HepG2 (cell line): Measurements from ENCODE around the gene CIAO2A. TPM values are rescaled to one million over a fixed set of nuclear protein-coding genes. Genes with fewer than 3 reads are reported as not detected.
A peak's percentile ranks its signal among the peaks of the same experiment; 100 is the strongest.

Source experiments
- FOSL2 ChIP-seq: sonication (generic); formaldehyde crosslinking; IDR thresholded peaks from 2 replicates; pipeline ENCODE4 v1.4.0; 2020; ENCODE audit warnings: missing genetic modification reagents
- HNF4A ChIP-seq: sonication (generic); formaldehyde crosslinking; IDR thresholded peaks from 2 replicates; pipeline ENCODE4 v1.4.0; 2020; ENCODE audit warnings: missing genetic modification reagents
- SMAD3 ChIP-seq: sonication (generic); formaldehyde crosslinking; IDR thresholded peaks from 2 replicates; pipeline ENCODE4 v1.4.0; 2020; ENCODE audit warnings: missing genetic modification reagents
- ZIK1 ChIP-seq: sonication (generic); formaldehyde crosslinking; IDR thresholded peaks from 2 replicates; pipeline ENCODE4 v1.5.0; 2020; ENCODE audit warnings: mild to moderate bottlenecking, low read depth, missing genetic modification reagents, borderline replicate concordance
- ZNF180 ChIP-seq: sonication (generic); formaldehyde crosslinking; IDR thresholded peaks from 2 replicates; pipeline ENCODE4 v1.4.0; 2020; ENCODE audit warnings: low read depth, missing genetic modification reagents, borderline replicate concordance
- ZNF224 ChIP-seq: sonication (generic); formaldehyde crosslinking; IDR thresholded peaks from 2 replicates; pipeline ENCODE4 v1.5.0; 2020; ENCODE audit warnings: mild to moderate bottlenecking, missing genetic modification reagents
- ZNF253 ChIP-seq: sonication (generic); formaldehyde crosslinking; IDR thresholded peaks from 2 replicates; pipeline ENCODE4 v1.8.0; 2022; ENCODE audit warnings: mild to moderate bottlenecking, missing genetic modification reagents, borderline replicate concordance
- ZNF407 ChIP-seq: sonication (generic); formaldehyde crosslinking; IDR thresholded peaks from one replicate; pipeline ENCODE4 v1.5.1; 2020; ENCODE audit warnings: mild to moderate bottlenecking, missing genetic modification reagents; ENCODE audit errors: not compliant biosample characterization
- ZNF629 ChIP-seq: sonication (generic); formaldehyde crosslinking; conservative IDR thresholded peaks from 2 replicates; pipeline ENCODE4 v1.5.0; 2020; ENCODE audit warnings: missing genetic modification reagents
- ZZZ3 ChIP-seq: sonication (generic); formaldehyde crosslinking; IDR thresholded peaks from 2 replicates; pipeline ENCODE4 v1.4.0; 2020; ENCODE audit warnings: missing genetic modification reagents, mild to moderate bottlenecking, borderline replicate concordance
- polyA plus RNA-seq, 8 experiments: library from polyadenylated mRNA; depleted of rRNA in 3 of 8; stranded (reverse) in 7 of 8; unstranded in 1 of 8; fragments of >200 nt; fragmentation: Illumina TruSeq in 4 of 8; extraction: Trizol in 4 of 8; gene quantifications; 2 replicates each; pipeline versions ENCODE4 v1.2.1 to v1.2.3, GENCODE V29; 2011 to 2016; ENCODE audit warnings: low read depth in 4 of 8, missing spikeins in 1 of 8, mixed read lengths in 1 of 8; ENCODE audit not compliant: insufficient read depth in 1 of 8
- total RNA-seq, 5 experiments: library from RNA; depleted of rRNA; stranded (reverse); fragments of >200 nt; fragmentation: Illumina TruSeq; extraction: Trizol; gene quantifications; 2 replicates each; pipeline ENCODE4 v1.2.3, GENCODE V29; 2016; ENCODE audit warnings: low read depth in 1 of 5
- TF ChIP-seq, protein P1 (sequence below): sonication (generic); formaldehyde crosslinking; IDR thresholded peaks from 2 replicates; pipeline ENCODE4 v1.5.1; 2020; ENCODE audit warnings: mild to moderate bottlenecking, missing genetic modification reagents, borderline replicate concordance
- TF ChIP-seq, protein P2 (sequence below), 2 experiments: sonication (generic) in 1 of 2; formaldehyde crosslinking in 1 of 2; IDR thresholded peaks; 2 replicates each; pipeline versions ENCODE4 v1.6.1 to v1.9.0; 2014 to 2022; ENCODE audit warnings: antibody characterized with exemption in 1 of 2, borderline replicate concordance in 1 of 2, inconsistent platforms in 1 of 2, low read depth in 1 of 2, missing genetic modification reagents in 1 of 2

The CIAO2A gene
- total and polyA plus RNA-seq, 2 of the 13 experiments (the other 11 are each of a cell fraction or from before 2014, with no cell fraction given), result 83.0 to 100 TPM

- TF ChIP-seq ZNF629 (CRISPR knock-in tag), result peak; percentile 80
- TF ChIP-seq, protein P1, sequence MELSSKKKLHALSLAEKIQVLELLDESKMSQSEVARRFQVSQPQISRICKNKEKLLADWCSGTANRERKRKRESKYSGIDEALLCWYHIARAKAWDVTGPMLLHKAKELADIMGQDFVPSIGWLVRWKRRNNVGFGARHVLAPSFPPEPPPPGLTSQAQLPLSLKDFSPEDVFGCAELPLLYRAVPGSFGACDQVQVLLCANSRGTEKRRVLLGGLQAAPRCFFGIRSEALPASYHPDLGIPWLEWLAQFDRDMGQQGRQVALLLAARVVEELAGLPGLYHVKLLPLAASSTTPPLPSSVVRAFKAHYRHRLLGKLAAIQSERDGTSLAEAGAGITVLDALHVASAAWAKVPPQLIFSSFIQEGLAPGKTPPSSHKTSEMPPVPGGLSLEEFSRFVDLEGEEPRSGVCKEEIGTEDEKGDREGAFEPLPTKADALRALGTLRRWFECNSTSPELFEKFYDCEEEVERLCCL (CRISPR knock-in tag), result peak; percentile 79; the same call in 1 of the 2 replicates
- TF ChIP-seq, protein P2, sequence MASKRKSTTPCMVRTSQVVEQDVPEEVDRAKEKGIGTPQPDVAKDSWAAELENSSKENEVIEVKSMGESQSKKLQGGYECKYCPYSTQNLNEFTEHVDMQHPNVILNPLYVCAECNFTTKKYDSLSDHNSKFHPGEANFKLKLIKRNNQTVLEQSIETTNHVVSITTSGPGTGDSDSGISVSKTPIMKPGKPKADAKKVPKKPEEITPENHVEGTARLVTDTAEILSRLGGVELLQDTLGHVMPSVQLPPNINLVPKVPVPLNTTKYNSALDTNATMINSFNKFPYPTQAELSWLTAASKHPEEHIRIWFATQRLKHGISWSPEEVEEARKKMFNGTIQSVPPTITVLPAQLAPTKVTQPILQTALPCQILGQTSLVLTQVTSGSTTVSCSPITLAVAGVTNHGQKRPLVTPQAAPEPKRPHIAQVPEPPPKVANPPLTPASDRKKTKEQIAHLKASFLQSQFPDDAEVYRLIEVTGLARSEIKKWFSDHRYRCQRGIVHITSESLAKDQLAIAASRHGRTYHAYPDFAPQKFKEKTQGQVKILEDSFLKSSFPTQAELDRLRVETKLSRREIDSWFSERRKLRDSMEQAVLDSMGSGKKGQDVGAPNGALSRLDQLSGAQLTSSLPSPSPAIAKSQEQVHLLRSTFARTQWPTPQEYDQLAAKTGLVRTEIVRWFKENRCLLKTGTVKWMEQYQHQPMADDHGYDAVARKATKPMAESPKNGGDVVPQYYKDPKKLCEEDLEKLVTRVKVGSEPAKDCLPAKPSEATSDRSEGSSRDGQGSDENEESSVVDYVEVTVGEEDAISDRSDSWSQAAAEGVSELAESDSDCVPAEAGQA (IDR thresholded peaks at IDR 0.05; ENCODE audit: low read depth), result peak; percentile 91
- TF ChIP-seq, protein P2 (CRISPR knock-in tag; IDR thresholded peaks at IDR 0.05; ENCODE audit: borderline replicate concordance), result no peak
- peak; percentile 64 for TF ChIP-seq HNF4A (CRISPR knock-in tag)
- TF ChIP-seq ZIK1, result no peak
- TF ChIP-seq ZNF253 (CRISPR knock-in tag), result no peak
- peak; percentile 28; the same call in 1 of the 2 replicates for TF ChIP-seq ZNF224 (CRISPR knock-in tag)
- TF ChIP-seq ZZZ3 (CRISPR knock-in tag), result no peak
- TF ChIP-seq ZNF180 (CRISPR knock-in tag), result no peak
- peak; percentile 70; the same call in 1 of the 2 replicates for TF ChIP-seq SMAD3 (CRISPR knock-in tag)
- no peak; the same call in none of the 2 replicates for TF ChIP-seq FOSL2 (CRISPR knock-in tag)
- TF ChIP-seq ZNF407 (CRISPR knock-in tag), result no peak
These were observed at the start of gene CIAO2A (continued) for GRCh38 chr15:64093627-64094417.
